Right lobe of liver (tissue), 4 donors: ENCODE data around the gene EMP3.

Source experiments
- CTCF ChIP-seq, 4 donors: fragments of 200-600 bp in 3 of 4; fragments of 450-650 bp in 1 of 4; IDR thresholded peaks; one replicate each; pipeline versions ENCODE4 v1.5.1 to v1.8.0; 2016 to 2022; ENCODE audit warnings: antibody characterized with exemption in 4 of 4, mild to moderate bottlenecking in 2 of 4
- POLR2A ChIP-seq: fragments of 450-650 bp; IDR thresholded peaks from one replicate; pipeline ENCODE4 v1.6.1; 2017; ENCODE audit warnings: antibody characterized with exemption, mild to moderate bottlenecking
- donor health status: DM: no; HTN: no; CAD: no.
- donor health status: DM: no; HTN: no; CAD: no.
- donor health status: DM: no; HTN: yes; CAD: no.

DNA sequence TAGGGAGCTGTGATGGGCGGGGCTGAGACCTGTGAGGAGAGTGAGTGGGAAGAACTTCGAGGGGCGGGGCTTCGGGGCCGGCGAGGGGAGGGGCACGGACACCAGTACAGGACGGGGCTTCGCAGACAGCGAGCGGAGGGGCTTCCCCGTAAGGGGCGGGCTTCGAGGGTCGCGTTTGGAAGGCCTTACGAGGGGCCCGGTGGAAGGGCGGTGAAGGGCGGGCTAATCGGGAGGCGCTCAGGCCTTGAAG lies 4.1 kb upstream of the EMP3 start:
- TF ChIP-seq POLR2A (no peak), CTCF (IDR thresholded peaks at IDR 0.05) (no peak)
